GM18868 (cell line): ENCODE measurements around the gene PCDH19.

Experiments
- ATAC-seq: cut with Tn5 transposase; IDR thresholded peaks from one replicate; pipeline ENCODE4 v1.9.1; 2021; ENCODE audit warnings: mild to moderate bottlenecking, moderate library complexity; ENCODE audit not compliant: unreplicated experiment

Gene PCDH19

DNA sequence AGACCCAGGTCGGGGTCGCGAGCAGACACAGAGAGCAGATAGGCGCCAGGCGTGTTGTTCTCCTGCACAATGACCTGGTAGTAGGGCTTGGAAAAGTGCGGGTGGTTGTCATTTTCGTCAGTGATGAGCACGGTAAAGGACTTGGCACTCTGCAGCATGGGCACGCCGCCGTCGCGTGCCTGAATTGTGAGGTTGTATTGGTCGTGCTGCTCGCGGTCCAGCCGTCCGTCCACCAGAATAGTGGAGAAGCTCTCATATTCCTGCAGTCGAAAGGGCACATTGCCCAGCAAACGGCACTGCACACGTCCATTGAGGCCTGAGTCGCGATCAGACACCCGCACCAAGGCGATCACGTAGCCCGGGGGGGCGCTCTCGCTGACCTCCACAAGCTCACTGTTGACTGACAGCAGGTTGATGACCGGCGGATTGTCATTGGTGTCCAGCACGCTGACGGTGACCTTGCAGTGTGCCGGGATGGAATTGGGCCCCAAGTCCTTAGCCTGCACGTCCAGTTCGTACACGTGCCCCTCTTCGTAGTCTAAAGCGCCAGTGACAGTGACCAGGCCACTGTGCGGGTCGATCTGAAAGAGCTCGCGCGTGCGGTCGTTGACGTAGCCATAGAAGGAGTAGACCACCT lies 2.8 kb downstream of the PCDH19 start:
- no peak for ATAC-seq

DNA sequence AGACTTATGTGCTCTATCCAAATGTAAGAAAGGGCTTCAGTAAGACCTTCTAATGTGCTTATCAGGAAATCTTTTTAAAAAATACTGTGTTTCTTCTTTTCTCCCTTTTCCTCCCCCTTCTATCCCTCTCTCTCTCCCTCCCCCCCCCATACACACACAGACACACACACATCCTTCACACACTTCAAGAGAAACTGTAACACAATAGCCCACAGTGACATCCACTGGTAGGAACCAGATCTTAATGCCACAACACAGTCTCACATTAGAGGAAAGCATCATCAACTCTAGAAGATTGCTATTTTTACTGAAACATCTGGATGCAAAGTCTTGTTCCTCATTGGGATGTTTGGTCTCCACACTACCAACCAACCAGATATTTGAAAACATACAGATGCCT lies 4.6 kb downstream of the PCDH19 start:
- no peak for ATAC-seq

DNA sequence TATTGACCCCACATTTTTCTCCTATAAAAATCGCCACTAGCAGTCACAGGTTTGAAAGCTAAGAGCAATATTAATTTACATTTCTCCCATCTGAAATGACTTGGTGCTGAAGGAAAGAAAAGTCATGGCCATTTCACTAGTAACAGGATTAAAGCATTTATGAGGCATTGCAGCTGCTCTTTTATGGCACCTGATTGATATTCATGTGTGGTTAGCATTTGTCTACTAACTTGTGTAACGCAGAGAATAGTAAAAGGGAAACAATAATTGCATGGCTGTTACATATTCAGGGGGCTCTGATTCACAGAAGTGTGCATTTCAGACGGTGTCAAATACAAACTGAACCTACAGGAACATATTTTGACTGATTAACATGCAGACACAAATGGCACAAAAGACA lies 5.2 kb downstream of the PCDH19 start:
- no peak for ATAC-seq

DNA sequence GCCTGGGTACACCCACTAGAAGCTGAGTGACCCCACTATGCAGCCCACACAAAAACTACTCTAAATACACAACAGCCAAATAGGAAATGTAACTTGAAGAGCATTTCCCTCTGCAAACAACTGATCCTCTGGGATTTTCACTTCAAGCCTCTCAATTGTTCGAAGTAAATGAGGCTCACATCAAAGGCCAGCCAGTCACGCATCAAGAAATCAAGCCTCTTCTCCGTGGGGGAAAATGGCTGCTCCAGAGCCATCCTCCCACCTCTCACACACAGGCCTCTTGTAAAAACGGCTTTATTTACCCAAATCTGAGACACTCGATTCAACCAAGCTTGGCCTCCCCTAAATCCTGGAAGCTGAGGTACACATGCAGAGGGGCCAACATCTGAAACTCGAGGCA lies 14.3 kb downstream of the PCDH19 start:
- ATAC-seq = no peak

DNA sequence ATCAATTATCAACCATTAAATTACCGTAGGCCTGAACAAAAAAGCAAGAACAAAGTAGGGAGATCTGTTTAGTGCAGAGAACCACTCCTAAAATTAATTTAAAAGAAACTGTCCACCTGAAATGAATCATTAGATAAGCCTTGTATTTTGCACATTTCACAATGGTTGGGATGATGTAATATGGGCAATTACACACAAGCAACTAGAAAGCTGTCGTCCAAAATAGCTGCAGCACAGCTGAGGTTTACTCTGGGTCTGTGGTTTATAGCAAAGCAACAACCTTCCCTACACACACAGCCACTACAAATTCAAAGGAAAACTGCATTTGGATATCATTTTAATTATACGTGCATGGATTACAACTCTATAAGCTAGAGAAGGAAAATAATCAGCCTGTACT lies 28.5 kb downstream of the PCDH19 start:
- no peak for ATAC-seq

DNA sequence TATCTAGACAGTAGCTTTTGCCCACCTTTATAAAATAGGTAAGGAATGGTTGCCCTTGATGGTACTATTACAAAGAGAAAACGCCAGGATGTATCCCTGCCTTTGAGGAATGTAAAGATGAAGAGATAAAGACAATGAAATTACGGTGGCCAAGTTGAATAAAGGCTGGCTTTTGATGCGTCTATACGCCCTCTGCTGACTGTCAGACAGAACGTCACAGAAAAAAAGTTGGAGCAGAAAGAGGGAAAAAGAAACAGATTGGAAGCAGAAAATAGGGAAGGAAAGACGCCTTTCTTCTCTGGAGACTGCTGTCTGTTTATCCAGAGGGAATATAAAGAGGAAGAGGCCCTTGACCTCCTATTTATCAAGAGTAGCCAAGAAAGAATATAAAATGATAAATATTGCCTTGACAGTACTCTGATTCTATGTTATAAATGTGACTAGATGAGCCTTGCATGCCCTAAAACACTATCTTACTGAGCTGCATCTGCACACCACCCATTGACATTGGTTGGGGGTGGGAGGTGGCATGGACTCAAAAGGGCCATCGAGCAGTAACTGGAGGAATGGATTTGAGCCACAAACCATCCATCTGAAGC lies 30.6 kb downstream of the PCDH19 start:
- ATAC-seq = no peak

DNA sequence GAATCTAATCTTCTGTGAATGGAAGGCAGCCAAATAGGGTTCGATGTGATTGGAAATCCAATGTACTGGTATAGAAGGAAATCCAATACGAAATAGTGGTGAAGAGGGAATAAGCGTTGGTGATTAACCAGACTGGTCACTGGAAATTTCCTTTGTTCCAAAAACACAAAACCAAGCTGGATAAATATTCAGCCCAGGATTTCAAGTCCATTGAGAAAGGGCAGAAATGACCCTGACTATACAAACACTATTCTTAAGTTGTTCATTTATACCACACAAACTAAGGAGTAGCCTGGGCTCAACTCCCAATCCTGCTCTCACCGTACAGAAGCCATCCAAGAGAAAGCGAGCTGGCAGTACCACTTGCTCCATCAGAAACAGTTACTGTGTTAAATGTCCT lies 32.2 kb downstream of the PCDH19 start:
- ATAC-seq = no peak

DNA sequence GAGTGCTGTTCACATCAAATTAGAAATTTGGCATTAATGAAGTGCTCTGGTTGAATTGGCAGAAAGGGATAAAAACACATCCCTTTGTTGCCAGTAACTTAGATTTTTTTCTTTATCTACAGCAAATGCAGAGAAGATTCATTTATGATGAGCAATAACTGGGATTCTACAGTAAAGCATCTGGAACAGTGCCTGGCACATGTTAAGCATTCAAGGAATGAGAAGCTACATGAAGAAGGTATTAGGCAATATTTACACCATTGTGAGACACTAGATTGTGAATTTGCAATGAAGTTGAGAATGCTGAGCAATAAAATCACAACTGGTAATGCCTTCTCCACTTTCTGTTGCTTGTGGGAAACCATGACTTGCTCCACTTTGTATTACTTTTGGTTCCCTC lies 33.5 kb downstream of the PCDH19 start:
- no peak for ATAC-seq

DNA sequence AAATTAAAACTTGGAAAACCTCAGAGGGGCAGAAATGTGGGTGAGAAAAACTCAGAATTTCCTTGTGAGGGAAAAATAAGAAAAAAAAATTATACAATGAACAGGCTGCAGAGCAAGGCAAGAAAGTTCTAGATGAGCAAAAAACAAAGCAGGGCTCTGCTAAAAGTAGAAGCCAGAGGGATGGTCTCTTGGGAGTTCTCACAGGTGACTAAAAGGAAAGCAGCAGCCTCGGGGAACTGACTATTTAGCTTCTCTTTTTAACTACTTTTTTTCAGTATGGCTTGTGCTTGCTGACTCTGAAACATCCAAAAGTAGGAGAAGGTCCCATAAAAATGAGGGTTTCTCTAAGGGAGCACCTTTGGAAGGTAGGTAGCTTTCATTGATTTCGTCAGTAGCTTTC lies 36.4 kb downstream of the PCDH19 start:
- ATAC-seq = no peak

DNA sequence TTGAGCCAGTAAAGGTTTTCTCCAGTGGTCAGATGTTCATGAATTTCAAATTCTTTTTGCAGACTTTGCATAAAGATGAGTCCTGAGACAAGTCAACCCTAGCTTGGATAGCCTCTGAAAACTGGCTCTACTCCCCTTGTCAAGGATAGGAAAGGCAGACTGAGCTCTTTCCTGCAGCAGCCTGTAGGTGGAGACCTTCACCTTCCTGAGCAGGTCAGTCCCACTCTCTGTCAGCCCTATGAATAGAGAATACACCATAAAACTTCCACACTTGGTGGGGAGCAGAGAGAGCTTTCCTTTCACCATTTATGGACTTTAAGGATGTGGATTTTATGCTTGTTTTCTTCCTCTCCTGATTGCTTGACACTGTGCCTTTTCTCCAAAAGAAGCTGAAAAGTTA lies 41.9 kb downstream of the PCDH19 start:
- peak; percentile 85 for ATAC-seq

DNA sequence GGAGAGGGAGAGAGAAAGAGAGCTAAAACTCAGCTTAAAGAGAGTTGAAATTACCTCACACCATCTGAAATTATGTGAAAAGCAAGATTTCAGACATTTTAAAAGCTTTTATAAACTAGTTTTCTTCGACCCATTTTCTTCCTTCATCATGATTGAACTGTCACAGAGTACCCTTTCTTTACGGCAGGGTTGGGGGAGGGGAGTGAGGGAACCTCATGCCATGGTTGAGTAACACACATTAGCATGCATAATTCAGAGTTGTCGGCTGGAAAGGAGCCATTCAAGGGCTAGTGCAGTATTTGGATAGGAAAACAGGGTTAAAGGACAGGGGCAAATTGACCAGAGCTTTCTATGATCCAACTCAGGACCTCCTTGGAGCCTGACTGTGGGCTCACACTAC lies 46.2 kb downstream of the PCDH19 start:
- ATAC-seq = no peak

DNA sequence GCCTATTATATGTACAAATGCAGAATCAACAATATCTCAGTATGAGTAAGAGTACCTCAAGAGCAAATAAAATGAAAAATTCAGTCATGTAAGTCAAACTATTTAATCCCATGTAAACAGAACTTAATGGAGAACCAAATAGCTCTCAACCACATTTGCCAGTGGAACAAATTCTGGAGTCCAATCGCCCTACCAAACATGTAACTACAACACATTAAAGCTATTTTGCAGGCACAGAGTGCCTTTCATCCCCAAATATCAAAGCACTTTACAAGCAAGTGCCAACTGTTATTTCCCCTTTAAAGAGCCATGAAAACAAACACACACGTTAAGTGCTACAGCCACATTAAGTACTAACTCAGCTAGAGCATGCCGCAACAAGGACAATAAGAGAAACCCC lies 51.3 kb downstream of the PCDH19 start:
- no peak for ATAC-seq

DNA sequence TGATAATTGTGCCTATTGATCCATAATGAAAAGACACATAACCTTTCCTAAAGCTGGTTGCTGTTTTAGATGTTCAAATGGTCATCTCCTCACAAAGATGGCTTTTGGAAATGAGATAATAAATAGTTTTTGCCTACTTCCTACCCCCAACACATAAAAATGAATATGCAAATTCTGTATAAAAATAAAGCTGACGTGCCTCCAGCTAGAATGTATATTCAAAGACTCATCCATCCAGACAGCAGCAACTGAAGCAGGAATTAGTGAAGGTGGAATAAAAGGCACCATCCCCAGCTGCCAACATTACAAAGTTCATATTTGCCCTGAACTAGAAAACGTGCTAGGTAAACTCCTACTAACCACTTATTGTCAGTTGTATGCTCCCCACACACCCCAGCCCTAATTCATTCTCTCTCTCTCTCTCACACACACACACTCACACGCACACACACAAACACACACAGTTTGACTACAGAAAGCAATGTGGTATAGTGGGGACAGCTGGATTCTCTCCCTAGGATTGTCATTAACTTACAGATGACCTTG lies 53.6 kb downstream of the PCDH19 start:
- ATAC-seq = no peak

DNA sequence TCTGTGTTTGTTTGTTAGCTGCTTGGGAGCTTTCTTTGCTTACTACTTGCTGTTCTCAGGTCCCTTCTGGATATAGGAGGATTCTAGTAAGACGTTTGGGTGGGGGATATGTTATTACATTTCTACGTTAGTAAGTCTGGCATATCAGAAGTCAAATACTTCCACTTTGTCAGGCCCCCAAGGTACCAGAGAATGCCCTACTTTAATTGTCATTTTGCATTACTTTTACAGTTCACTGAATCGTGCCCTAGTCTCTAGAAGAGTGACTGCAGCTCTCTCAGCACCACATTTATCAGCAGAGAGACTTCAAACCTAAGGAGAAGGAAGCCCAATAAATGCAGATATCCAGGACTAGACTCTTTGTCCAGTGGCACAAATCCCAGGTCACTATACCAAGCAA lies 54.4 kb downstream of the PCDH19 start:
- no peak for ATAC-seq

DNA sequence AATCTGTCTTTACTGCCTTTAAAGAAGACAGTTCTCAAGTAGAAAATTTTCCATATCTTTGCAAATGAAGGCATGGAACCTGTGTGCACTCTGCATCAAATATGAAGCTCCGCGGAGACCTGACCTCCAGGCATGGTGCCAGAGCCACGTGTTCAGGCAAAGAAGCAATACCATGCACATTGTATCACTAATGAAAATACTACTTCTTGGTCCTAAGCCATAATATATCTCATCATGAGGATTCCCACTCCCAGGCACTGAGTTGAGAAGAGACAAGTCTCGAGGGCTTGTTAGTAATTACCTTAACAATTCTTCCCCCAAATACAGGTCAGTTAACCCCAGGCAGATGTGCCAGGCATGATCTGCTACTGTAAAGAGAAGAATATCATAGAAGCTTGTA lies 56.7 kb downstream of the PCDH19 start:
- no peak for ATAC-seq

DNA sequence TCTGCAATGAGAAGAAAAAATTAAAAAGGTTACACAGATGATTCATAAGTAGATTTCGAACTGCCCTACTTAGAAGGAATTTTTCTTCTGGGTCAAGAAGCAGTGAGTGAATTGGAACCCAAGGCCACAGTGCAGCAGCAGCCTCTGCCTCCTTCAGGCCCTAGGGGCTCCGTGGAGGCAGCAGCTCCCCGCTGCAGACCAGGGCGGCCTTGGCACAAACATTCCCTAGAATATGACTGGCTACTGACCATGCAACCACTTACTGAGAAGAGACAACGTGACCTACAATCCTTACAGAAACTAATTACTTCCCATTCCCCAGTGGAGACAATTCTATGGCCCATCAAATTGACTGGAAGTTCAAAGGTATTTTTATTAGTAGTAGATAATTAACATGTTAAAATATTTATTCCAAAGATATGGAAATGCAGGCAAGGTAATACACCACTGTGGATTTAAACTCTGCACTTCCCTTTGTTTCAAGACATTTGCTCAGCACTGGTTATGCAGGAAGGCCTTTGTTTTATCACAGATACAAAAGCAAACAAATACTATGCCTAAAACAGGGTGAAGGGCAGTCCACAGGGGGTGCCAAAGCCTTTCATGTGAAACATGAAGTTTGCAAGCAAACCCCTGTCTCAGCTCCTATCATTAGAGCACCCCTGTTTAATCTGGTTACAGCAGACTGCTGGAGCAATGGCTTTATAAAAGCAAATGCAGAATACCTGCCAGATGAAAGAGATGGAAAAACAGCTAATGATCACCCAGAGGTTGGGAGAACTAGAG lies 59.2 kb downstream of the PCDH19 start:
- ATAC-seq = no peak

DNA sequence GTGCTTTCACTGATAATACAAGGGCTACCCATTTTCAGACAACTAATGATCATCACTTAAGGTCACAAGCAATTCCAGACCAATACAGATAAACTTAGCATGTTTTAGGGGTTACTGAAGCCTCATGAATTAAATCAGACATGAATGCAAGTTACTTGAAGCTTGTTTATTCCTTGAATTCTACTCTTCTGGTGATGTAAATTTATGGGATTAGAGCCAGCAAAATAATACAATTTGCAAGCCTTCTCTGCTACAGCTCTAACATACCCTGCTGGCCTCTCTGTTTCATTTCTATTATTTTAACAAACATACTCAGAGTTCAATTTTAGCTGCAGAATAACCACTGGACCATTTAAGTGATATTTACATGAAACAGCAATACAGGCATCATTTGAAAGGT lies 60.7 kb downstream of the PCDH19 start:
- no peak for ATAC-seq

DNA sequence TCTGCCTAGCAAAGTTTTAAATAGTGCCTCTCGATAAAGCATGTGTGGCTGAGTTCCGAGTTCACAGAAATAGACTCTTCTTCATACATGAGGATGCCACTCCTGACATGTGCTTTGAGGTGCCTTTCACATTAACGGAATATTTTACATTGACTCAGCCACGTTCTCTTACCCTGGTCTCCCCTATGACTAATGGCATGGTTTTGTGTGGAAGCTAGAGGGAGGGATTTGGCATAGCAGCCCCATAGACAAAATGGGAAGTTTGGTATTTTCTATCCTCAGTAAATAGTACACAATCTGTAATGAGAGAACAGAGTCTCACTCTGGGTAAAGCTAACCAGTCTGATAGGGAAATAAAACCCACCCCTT lies 68.9 kb downstream of the PCDH19 start:
- no peak for ATAC-seq

DNA sequence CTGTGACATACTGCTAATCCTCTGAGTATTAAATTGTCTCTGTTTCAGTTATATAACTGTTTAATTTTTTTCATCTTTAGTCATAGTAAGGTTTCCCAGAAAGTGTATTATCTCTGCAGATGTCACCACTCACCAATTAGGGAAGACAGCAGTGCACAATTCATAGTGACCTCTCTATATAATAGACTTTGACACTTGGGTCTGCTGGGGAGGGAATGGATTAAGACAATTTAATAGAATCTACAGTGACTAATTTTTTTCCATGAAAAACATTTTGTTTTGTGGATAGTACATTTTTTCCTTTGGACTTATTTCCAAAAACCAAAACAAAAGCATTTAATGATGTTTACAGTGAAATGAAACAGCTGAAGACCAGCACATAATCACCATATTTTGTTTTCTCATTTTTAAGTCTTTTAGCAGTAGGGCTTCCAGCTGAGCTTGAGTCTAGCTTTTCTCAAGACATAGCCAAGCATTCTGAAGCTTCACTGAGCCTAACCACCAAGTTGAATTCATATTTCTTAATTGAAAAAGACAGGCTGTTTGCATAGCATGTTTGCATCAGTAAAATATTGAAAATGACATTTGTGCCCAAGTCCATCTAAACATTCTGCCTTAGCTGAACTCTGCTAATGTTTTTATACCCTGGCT lies 69.5 kb downstream of the PCDH19 start:
- ATAC-seq = no peak

DNA sequence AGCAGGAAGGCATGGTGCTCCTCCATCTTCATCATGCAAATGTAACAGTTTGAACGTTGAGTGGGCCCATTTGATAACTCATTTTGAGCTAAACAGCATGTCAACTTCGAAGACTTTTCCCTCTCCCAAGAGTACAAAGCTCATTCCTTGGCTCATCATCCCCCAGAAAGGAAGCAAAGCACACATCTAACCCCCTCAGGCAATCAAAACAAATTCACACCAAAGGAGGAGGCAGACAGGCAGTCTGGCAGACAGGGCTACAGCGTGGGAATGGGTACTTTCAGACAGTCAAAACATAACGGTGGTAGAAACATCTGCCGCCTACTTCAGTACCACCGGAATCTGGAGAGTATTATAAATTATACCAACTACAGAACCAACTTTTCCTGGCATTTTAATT lies 81.7 kb downstream of the PCDH19 start:
- ATAC-seq = no peak

DNA sequence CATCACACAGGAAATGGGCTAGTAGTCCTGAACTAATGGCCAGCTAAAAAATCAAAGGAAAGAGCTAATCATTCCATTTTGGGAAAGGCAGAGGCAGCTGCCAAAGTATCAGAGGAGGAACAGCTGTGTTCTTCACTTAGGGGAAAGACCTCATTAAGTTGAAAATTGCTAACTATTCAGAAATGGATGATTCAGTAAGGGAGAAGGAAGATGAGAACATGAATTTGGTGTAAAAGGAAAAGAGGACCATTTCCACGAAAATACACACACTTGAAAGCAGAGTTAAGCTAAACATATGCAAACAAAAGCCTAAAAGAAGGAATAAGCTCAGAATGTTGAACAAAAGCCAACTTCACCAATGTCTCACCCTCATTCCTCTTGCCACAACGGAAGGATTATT lies 90.4 kb downstream of the PCDH19 start:
- no peak for ATAC-seq

DNA sequence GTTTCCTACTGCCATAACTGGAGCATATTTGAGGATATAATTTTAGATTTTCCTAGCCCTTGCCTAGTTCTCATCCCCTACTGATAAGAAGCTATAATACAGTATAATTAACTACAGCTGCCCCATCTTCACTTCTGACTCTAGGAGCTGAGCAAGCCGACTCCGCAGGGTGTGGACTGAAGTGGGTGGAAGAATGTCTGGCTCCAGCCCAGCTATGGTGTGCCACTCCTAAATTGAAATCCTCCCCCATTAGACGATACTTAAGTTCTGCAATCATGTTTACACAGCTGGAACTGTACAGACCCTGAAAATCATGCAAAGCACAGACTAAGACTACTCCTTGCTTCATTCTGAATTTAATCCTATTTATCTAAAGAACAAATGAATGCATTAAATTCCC lies 93.1 kb downstream of the PCDH19 start:
- no peak for ATAC-seq
